Coronary artery (tissue), 2 donors: ENCODE results near the gene PAX9.

Experiments
- DNase-seq: peaks from one replicate; pipeline ENCODE4 v3.0.0-alpha.2; 2017; ENCODE audit warnings: low spot score
- H3K27ac ChIP-seq, 2 donors: fragments of 200-600 bp; sonication (generic); one replicate each; pipeline ENCODE4 v1.5.1; 2016 to 2019
- H3K4me3 ChIP-seq: fragments of 200-600 bp; sonication (generic); 2 replicates; pipeline ENCODE4 v1.5.1; 2016; ENCODE audit warnings: mild to moderate bottlenecking, moderate library complexity
- TF ChIP-seq, protein P1 (sequence below): fragments of 200-600 bp; sonication (generic); IDR thresholded peaks from one replicate; pipeline ENCODE4 v1.5.1; 2019; ENCODE audit warnings: antibody characterized with exemption

PAX9 gene

GRCh38 chr14:36661506-36662257 lies at the start of gene PAX9:
PAX9 (plus strand) TSS chr14:36661860; CDS start chr14:36662090, 230 bp downstream.
- H3K27ac ChIP-seq, result no peak within 1 kb of the TSS
- TF ChIP-seq, protein P1, sequence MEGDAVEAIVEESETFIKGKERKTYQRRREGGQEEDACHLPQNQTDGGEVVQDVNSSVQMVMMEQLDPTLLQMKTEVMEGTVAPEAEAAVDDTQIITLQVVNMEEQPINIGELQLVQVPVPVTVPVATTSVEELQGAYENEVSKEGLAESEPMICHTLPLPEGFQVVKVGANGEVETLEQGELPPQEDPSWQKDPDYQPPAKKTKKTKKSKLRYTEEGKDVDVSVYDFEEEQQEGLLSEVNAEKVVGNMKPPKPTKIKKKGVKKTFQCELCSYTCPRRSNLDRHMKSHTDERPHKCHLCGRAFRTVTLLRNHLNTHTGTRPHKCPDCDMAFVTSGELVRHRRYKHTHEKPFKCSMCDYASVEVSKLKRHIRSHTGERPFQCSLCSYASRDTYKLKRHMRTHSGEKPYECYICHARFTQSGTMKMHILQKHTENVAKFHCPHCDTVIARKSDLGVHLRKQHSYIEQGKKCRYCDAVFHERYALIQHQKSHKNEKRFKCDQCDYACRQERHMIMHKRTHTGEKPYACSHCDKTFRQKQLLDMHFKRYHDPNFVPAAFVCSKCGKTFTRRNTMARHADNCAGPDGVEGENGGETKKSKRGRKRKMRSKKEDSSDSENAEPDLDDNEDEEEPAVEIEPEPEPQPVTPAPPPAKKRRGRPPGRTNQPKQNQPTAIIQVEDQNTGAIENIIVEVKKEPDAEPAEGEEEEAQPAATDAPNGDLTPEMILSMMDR, result no peak
- peak within 1 kb of the TSS; percentile 61 for H3K4me3 ChIP-seq
- DNase-seq, result no peak

DNA sequence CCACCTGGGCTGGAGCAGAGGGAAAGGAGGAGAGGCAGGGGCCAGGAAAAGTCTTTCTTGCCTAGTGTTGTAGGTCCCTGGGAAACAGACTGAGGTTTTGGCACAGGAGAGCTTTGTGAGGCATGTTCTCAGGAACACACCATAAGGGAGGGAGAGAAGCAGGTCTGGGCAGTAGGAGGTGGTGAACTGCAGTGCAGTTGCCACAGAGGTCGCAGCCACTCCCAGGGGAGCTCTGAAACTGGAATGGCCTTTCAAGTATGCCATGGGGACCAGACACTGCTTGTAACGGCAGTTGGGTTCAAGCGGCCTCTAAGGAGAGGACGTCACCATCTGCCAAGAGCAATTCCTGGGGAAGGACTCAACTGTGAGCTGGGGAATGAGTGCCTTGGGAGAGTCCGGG lies 43.8 kb upstream of the PAX9 start:
- DNase-seq, result no peak
- H3K4me3 ChIP-seq, result no peak overlapping the region
- TF ChIP-seq, protein P1, result no peak
- H3K27ac ChIP-seq, result no peak overlapping the region

GRCh38 chr14:36618641-36619040 lies 43.0 kb upstream of the PAX9 start:
- DNase-seq, result no peak
- TF ChIP-seq, protein P1, result no peak
- Histone ChIP-seq H3K27ac (no peak overlapping the region), H3K4me3 (no peak overlapping the region)

DNA sequence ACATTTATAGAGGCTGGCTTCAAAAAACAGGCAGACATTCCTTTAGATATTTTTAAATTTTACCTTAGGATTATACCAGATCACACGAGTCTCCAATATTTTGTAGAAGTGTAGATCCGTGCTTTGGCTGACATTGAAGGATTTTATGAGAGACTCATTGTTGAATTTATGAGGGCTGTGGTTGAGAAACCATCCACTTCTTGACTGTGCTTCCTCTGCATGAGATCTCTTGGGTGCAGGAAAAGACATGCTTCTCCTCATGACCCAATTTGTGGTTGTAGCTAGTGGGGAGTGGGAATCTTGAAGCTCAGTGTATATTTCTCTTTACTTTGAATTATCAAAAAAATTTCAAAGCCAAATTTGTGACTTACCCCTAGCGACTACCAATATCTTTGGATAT lies 42.5 kb upstream of the PAX9 start:
- TF ChIP-seq, protein P1, result no peak
- H3K27ac ChIP-seq, result no peak overlapping the region
- H3K4me3 ChIP-seq, result no peak overlapping the region
- no peak for DNase-seq

DNA sequence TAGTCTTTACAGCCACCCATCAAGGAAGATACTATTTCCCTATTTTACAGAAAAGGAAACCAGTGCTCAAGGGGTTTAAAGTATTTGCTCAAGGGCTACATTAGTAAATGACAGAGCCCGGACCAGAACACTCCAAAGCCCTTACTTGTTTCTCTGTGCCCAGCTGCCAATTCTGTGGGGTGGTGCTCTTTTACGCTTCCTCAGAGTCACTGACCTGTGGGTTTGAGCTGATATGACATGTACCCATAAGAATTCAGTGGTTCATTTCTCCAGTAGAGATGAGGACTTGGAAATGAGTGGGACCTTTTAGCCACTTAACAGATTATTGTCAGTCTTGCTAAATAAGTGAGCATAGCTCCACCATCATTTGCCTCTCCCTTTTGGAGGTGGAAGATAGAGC lies 41.8 kb upstream of the PAX9 start:
- TF ChIP-seq, protein P1, result no peak
- H3K27ac ChIP-seq, result no peak overlapping the region
- no peak for DNase-seq
- H3K4me3 ChIP-seq, result no peak overlapping the region

DNA sequence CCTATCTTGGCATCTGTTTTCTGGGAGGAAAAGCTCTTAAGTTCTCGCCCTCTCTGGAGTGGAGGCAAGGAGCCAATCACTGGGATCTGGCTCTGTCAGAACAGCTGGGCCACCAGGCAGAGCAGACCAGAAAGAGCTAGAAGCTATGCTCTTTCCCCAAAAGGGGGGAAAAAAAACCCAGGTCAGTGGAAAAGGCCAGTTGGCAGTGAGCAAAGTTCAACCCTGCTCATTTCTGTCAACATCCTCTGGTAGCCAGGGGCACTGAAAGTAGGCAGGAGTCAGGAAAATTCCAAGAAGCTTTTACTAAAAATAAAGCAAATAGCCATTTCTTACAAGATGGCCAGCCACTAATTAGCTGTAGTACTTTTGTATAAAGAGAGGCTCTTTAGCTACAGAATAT lies 36.6 kb upstream of the PAX9 start:
- TF ChIP-seq, protein P1, result no peak
- no peak overlapping the region for H3K4me3 ChIP-seq
- no peak overlapping the region for H3K27ac ChIP-seq
- no peak for DNase-seq

- H3K4me3 ChIP-seq, result no peak overlapping the region
- H3K27ac ChIP-seq, result no peak overlapping the region
- TF ChIP-seq, protein P1, result no peak
- no peak for DNase-seq
Measured at GRCh38 chr14:36625436-36625835, 36.2 kb upstream of the PAX9 start.
